Hepatocyte (in vitro differentiated cells): ENCODE data around the gene PNPLA5.

Experiments used
- EZH2 ChIP-seq: fragments of 200-600 bp; sonication (generic); IDR thresholded peaks from 2 replicates; pipeline ENCODE4 v1.6.1; 2016; ENCODE audit warnings: antibody characterized with exemption, mild to moderate bottlenecking, borderline replicate concordance
- TF ChIP-seq, protein P1 (sequence below): fragments of 200-600 bp; sonication (generic); IDR thresholded peaks from 2 replicates; pipeline ENCODE4 v1.5.1; 2016; ENCODE audit warnings: antibody characterized with exemption, mild to moderate bottlenecking; ENCODE audit not compliant: poor library complexity

DNA sequence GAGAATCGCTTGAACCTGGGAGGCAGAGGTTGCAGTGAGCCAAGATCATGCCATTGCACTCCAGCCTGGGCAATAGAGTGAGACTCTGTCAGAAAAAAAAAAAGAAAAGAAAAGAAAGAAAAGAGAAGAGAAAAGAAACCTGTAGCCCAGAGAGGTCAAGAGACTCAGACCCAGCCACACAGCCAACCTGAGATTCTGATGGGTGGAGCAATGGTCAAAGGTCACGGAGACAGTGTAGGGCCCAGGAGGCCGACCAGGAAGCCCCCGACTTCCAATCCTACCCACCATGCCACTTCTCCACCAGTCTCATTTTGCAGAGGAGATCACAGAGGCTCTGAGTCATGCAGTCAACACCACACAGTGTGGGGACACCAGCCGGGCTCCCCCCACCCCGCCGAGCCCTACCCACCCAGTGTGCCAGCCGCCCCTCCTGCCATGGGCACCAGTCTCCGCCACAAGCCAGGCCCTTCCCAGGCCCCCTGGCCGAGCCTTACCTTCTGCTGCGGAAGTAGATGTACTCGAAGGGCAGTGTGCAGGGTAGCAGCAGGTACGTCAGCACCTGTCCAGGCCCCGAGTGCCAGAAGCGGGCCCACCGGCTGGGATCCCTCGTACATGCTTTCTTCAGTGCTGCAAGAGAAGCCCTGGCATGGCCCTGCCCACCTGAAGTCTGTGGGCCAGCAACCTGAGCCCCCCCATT, 7.9 kb downstream of the PNPLA5 start:
- TF ChIP-seq, protein P1, sequence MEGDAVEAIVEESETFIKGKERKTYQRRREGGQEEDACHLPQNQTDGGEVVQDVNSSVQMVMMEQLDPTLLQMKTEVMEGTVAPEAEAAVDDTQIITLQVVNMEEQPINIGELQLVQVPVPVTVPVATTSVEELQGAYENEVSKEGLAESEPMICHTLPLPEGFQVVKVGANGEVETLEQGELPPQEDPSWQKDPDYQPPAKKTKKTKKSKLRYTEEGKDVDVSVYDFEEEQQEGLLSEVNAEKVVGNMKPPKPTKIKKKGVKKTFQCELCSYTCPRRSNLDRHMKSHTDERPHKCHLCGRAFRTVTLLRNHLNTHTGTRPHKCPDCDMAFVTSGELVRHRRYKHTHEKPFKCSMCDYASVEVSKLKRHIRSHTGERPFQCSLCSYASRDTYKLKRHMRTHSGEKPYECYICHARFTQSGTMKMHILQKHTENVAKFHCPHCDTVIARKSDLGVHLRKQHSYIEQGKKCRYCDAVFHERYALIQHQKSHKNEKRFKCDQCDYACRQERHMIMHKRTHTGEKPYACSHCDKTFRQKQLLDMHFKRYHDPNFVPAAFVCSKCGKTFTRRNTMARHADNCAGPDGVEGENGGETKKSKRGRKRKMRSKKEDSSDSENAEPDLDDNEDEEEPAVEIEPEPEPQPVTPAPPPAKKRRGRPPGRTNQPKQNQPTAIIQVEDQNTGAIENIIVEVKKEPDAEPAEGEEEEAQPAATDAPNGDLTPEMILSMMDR, result no peak
- TF ChIP-seq EZH2, result no peak
